Endothelial cell of coronary artery (primary cell): ENCODE data around the gene KANSL3. TPM values are rescaled to one million over a fixed set of nuclear protein-coding genes. Genes with fewer than 3 reads are reported as not detected.

ENCODE experiments used
- total RNA-seq: library from RNA; depleted of rRNA; stranded (reverse); fragments of >200 nt; gene quantifications from 2 replicates; pipeline ENCODE4 v1.2.3, GENCODE V29; 2014

Gene KANSL3
- total RNA-seq: 22.4 and 23.8 TPM in 2 replicates

GRCh38 chr2:96638144-96639121 lies at the start of gene KANSL3:
Gene KANSL3, minus strand, starts transcription at chr2:96638312. Its CDS starts 1,177 bp downstream, at chr2:96637135.

GRCh38 chr2:96642564-96643360 lies 4.7 kb upstream of the KANSL3 start, which contains the start of gene FER1L5:
Gene FER1L5, plus strand, starts transcription at chr2:96642764. Its CDS starts 73 bp downstream, at chr2:96642837.

Other genes with a start within 250 kb of the KANSL3 start
- not detected in 2 replicates for gene NEURL3, start 133.0 kb downstream of the KANSL3 start, total RNA-seq
- 7.7 and 7.9 TPM in 2 replicates for gene ARID5A, start 101.6 kb downstream of the KANSL3 start, total RNA-seq
- under 0.01 and 0.09 TPM in 2 replicates for gene FER1L5, start 4.5 kb upstream of the KANSL3 start, total RNA-seq
- gene LMAN2L, start 101.8 kb upstream of the KANSL3 start, total RNA-seq: 22.7 and 25.9 TPM in 2 replicates
- gene CNNM4, start 122.6 kb upstream of the KANSL3 start, total RNA-seq: 2.0 and 3.2 TPM in 2 replicates
- gene CNNM3, start 178.0 kb upstream of the KANSL3 start, total RNA-seq: 6.6 and 10.0 TPM in 2 replicates
- 0.45 and 1.2 TPM in 2 replicates for gene ANKRD23, start 205.7 kb upstream of the KANSL3 start, total RNA-seq
- 6.3 and 6.9 TPM in 2 replicates for gene ANKRD39, start 219.7 kb upstream of the KANSL3 start, total RNA-seq
- gene SEMA4C, start 231.8 kb upstream of the KANSL3 start, total RNA-seq: 17.2 and 18.2 TPM in 2 replicates